SH-SY5Y (cell line): ENCODE results near the gene PES1.

Experiments used
- GATA2 ChIP-seq: IDR thresholded peaks from 2 replicates; pipeline ENCODE4 v1.6.1; 2011; ENCODE audit warnings: mild to moderate bottlenecking, low read depth, low read length
- GATA3 ChIP-seq: IDR thresholded peaks from 2 replicates; pipeline ENCODE4 v1.6.1; 2011; ENCODE audit warnings: low read depth, mild to moderate bottlenecking, low read length, moderate library complexity

DNA sequence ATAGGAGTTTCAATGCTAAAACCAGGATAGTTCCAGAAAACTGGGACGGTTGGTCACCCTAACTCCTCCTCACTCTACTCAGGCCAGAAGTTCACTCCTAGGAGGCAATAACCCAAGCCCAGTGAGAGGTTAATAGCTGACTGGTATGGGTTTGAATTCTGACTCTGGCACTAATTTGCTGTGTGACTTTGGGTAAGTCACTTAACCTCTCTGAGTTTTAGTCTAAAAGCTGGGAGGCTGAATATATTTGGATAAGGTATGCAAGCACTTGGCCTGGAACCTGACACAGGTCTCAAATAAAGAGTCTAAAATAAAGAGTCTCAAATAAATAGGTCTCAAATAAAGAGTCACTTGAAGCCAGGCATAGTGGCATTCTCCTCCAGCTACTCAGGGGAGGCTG lies 39.0 kb downstream of the PES1 start:
- TF ChIP-seq GATA2 (no peak), GATA3 (no peak)
